HEK293 (cell line): ENCODE measurements around the gene ZNF540.

Source experiments
- GLI2 ChIP-seq: fragments of 450-650 bp; formaldehyde crosslinking; IDR thresholded peaks from 2 replicates; pipeline ENCODE4; 2017; ENCODE audit warnings: missing biosample characterization, missing genetic modification characterization, low read depth, borderline replicate concordance
- GLIS1 ChIP-seq: fragments of 450-650 bp; formaldehyde crosslinking; IDR thresholded peaks from 2 replicates; pipeline ENCODE4 v1.5.1; 2016; ENCODE audit warnings: missing biosample characterization, missing genetic modification characterization
- IKZF3 ChIP-seq: fragments of 450-650 bp; IDR thresholded peaks from 2 replicates; pipeline ENCODE4 v1.5.0; 2018; ENCODE audit warnings: missing biosample characterization, mild to moderate bottlenecking, missing genetic modification characterization, moderate library complexity
- KLF10 ChIP-seq: fragments of 450-650 bp; IDR thresholded peaks from 2 replicates; pipeline ENCODE4 v1.5.1; 2018; ENCODE audit warnings: missing biosample characterization, mild to moderate bottlenecking, missing genetic modification characterization
- ZFHX2 ChIP-seq: fragments of 450-650 bp; formaldehyde crosslinking; conservative IDR thresholded peaks from 2 replicates; pipeline ENCODE4 v1.5.1; 2016; ENCODE audit warnings: missing biosample characterization, missing genetic modification characterization
- ZNF132 ChIP-seq: fragments of 450-650 bp; formaldehyde crosslinking; IDR thresholded peaks from 2 replicates; pipeline ENCODE4 v1.5.1; 2017; ENCODE audit warnings: missing biosample characterization, missing genetic modification characterization, borderline replicate concordance
- ZNF174 ChIP-seq: fragments of 450-650 bp; formaldehyde crosslinking; IDR thresholded peaks from 2 replicates; pipeline ENCODE4 v1.5.0; 2017; ENCODE audit warnings: missing biosample characterization, mild to moderate bottlenecking, missing genetic modification characterization
- ZNF19 ChIP-seq: fragments of 450-650 bp; formaldehyde crosslinking; IDR thresholded peaks from 2 replicates; pipeline ENCODE4; 2016; ENCODE audit warnings: missing biosample characterization, missing genetic modification characterization, low read depth
- ZNF223 ChIP-seq: fragments of 450-650 bp; formaldehyde crosslinking; IDR thresholded peaks from 2 replicates; pipeline ENCODE4 v1.5.1; 2016; ENCODE audit warnings: missing biosample characterization, missing genetic modification characterization
- ZNF248 ChIP-seq: fragments of 450-650 bp; formaldehyde crosslinking; IDR thresholded peaks from 2 replicates; pipeline ENCODE4 v1.5.1; 2017; ENCODE audit warnings: missing biosample characterization, missing genetic modification characterization
- ZNF266 ChIP-seq: fragments of 450-650 bp; formaldehyde crosslinking; IDR thresholded peaks from 2 replicates; pipeline ENCODE4 v1.5.1; 2016; ENCODE audit warnings: missing biosample characterization, missing genetic modification characterization, low read depth
- ZNF391 ChIP-seq: fragments of 450-650 bp; formaldehyde crosslinking; IDR thresholded peaks from 2 replicates; pipeline ENCODE4 v1.5.1; 2016; ENCODE audit warnings: low read depth, missing biosample characterization, missing genetic modification characterization, borderline replicate concordance
- ZNF571 ChIP-seq: fragments of 450-650 bp; formaldehyde crosslinking; IDR thresholded peaks from 2 replicates; pipeline ENCODE4 v1.5.0; 2017; ENCODE audit warnings: missing biosample characterization, missing genetic modification characterization
- ZNF677 ChIP-seq: fragments of 450-650 bp; IDR thresholded peaks from 2 replicates; pipeline ENCODE4 v1.5.0; 2018; ENCODE audit warnings: missing biosample characterization, mild to moderate bottlenecking, missing genetic modification characterization, moderate library complexity
- ZNF747 ChIP-seq: fragments of 450-650 bp; formaldehyde crosslinking; IDR thresholded peaks from 2 replicates; pipeline ENCODE4 v1.5.1; 2016; ENCODE audit warnings: missing biosample characterization, missing genetic modification characterization
- ZNF791 ChIP-seq: fragments of 450-650 bp; formaldehyde crosslinking; IDR thresholded peaks from 2 replicates; pipeline ENCODE4 v1.5.1; 2016; ENCODE audit warnings: missing biosample characterization, missing genetic modification characterization
- TF ChIP-seq, protein P1 (sequence below): fragments of 450-650 bp; formaldehyde crosslinking; IDR thresholded peaks from 2 replicates; pipeline ENCODE4 v1.5.1; 2016; ENCODE audit warnings: missing biosample characterization, missing genetic modification characterization, borderline replicate concordance
- TF ChIP-seq, protein P2 (sequence below): fragments of 450-650 bp; formaldehyde crosslinking; optimal IDR thresholded peaks from 2 replicates; pipeline ENCODE3; 2016; ENCODE audit warnings: missing biosample characterization, mild to moderate bottlenecking, missing genetic modification characterization
- TF ChIP-seq, protein P3 (sequence below): fragments of 450-650 bp; IDR thresholded peaks from 2 replicates; pipeline ENCODE4 v1.5.1; 2018; ENCODE audit warnings: missing biosample characterization, missing genetic modification characterization
- TF ChIP-seq, protein P4 (sequence below): fragments of 450-650 bp; formaldehyde crosslinking; IDR thresholded peaks from 2 replicates; pipeline ENCODE4 v1.5.1; 2017; ENCODE audit warnings: missing biosample characterization, mild to moderate bottlenecking, missing genetic modification characterization, moderate library complexity
- TF ChIP-seq, protein P5 (sequence below): fragments of 450-650 bp; formaldehyde crosslinking; IDR thresholded peaks from 2 replicates; pipeline ENCODE4 v1.5.1; 2017; ENCODE audit warnings: missing biosample characterization, missing genetic modification characterization
- TF ChIP-seq, protein P6 (sequence below): fragments of 450-650 bp; formaldehyde crosslinking; IDR thresholded peaks from 2 replicates; pipeline ENCODE4 v1.5.1; 2016; ENCODE audit warnings: missing biosample characterization, missing genetic modification characterization
- TF ChIP-seq, protein P7 (sequence below): fragments of 450-650 bp; formaldehyde crosslinking; IDR thresholded peaks from 2 replicates; pipeline ENCODE4 v1.5.1; 2016; ENCODE audit warnings: missing biosample characterization, missing genetic modification characterization

The ZNF540 gene

DNA sequence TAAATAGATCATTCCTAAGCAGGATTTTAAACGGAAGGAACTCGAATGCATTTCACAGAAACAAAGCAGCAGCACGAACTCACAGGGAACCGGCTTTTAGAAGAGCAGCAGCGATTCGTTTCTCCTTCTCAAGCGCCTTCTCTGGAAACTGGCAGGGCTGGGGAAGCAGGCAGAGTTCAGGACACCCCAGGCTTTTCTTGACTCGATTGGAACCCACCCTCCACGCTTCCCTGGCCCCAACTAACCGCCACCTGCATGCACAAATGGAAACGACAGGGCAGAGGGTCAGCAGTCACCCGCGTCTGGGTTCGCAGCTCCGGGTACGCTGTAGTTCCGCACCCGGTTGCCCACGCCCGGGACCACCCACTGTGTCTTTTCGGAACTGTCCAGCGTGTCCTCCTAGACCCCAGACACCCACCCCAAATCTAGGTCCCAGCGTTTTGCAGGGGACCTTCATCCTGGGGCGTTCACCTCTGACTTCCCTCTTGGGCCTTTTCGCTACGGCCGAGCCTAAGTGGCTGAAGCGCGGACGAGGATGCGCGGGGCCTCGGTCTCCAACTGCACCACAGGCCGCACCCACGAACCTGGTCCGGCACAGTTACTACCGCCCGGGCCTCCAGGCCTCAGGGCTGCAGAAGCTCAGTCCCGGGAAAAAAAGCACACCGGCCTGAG lies 60.1 kb downstream of the ZNF540 start (continued):
- TF ChIP-seq ZNF266 (tag by site-specific recombination) (no peak), ZNF174 (tag by site-specific recombination) (no peak), ZFHX2 (peak; percentile 81), ZNF391 (tag by site-specific recombination) (peak; percentile 40; the same call in 1 of the 2 replicates), ZNF677 (no peak), KLF10 (tag by site-specific recombination) (no peak), GLIS1 (no peak), ZNF132 (tag by site-specific recombination) (no peak), ZNF248 (peak; percentile 77; the same call in 1 of the 2 replicates), ZNF747 (no peak), ZNF571 (no peak), ZNF791 (tag by site-specific recombination) (peak; percentile 31; the same call in 1 of the 2 replicates), ZNF19 (peak; percentile 55; the same call in 1 of the 2 replicates), ZNF223 (tag by site-specific recombination) (peak; percentile 48; the same call in 1 of the 2 replicates), GLI2 (tag by site-specific recombination) (no peak), IKZF3 (tag by site-specific recombination) (no peak)
- TF ChIP-seq, protein P1, sequence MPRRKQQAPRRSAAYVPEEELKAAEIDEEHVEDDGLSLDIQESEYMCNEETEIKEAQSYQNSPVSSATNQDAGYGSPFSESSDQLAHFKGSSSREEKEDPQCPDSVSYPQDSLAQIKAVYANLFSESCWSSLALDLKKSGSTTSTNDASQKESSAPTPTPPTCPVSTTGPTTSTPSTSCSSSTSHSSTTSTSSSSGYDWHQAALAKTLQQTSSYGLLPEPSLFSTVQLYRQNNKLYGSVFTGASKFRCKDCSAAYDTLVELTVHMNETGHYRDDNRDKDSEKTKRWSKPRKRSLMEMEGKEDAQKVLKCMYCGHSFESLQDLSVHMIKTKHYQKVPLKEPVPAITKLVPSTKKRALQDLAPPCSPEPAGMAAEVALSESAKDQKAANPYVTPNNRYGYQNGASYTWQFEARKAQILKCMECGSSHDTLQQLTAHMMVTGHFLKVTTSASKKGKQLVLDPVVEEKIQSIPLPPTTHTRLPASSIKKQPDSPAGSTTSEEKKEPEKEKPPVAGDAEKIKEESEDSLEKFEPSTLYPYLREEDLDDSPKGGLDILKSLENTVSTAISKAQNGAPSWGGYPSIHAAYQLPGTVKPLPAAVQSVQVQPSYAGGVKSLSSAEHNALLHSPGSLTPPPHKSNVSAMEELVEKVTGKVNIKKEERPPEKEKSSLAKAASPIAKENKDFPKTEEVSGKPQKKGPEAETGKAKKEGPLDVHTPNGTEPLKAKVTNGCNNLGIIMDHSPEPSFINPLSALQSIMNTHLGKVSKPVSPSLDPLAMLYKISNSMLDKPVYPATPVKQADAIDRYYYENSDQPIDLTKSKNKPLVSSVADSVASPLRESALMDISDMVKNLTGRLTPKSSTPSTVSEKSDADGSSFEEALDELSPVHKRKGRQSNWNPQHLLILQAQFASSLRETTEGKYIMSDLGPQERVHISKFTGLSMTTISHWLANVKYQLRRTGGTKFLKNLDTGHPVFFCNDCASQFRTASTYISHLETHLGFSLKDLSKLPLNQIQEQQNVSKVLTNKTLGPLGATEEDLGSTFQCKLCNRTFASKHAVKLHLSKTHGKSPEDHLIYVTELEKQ (tag by site-specific recombination): no peak; the same call in 1 of the 2 replicates
- TF ChIP-seq, protein P2, sequence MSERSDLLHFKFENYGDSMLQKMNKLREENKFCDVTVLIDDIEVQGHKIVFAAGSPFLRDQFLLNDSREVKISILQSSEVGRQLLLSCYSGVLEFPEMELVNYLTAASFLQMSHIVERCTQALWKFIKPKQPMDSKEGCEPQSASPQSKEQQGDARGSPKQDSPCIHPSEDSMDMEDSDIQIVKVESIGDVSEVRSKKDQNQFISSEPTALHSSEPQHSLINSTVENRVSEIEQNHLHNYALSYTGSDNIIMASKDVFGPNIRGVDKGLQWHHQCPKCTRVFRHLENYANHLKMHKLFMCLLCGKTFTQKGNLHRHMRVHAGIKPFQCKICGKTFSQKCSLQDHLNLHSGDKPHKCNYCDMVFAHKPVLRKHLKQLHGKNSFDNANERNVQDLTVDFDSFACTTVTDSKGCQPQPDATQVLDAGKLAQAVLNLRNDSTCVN (tag by site-specific recombination): peak; percentile 49
- TF ChIP-seq, protein P3, sequence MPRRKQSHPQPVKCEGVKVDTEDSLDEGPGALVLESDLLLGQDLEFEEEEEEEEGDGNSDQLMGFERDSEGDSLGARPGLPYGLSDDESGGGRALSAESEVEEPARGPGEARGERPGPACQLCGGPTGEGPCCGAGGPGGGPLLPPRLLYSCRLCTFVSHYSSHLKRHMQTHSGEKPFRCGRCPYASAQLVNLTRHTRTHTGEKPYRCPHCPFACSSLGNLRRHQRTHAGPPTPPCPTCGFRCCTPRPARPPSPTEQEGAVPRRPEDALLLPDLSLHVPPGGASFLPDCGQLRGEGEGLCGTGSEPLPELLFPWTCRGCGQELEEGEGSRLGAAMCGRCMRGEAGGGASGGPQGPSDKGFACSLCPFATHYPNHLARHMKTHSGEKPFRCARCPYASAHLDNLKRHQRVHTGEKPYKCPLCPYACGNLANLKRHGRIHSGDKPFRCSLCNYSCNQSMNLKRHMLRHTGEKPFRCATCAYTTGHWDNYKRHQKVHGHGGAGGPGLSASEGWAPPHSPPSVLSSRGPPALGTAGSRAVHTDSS (tag by site-specific recombination): no peak
- TF ChIP-seq, protein P4, sequence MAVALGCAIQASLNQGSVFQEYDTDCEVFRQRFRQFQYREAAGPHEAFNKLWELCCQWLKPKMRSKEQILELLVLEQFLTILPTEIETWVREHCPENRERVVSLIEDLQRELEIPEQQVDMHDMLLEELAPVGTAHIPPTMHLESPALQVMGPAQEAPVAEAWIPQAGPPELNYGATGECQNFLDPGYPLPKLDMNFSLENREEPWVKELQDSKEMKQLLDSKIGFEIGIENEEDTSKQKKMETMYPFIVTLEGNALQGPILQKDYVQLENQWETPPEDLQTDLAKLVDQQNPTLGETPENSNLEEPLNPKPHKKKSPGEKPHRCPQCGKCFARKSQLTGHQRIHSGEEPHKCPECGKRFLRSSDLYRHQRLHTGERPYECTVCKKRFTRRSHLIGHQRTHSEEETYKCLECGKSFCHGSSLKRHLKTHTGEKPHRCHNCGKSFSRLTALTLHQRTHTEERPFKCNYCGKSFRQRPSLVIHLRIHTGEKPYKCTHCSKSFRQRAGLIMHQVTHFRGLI (tag by site-specific recombination): no peak
- TF ChIP-seq, protein P5, sequence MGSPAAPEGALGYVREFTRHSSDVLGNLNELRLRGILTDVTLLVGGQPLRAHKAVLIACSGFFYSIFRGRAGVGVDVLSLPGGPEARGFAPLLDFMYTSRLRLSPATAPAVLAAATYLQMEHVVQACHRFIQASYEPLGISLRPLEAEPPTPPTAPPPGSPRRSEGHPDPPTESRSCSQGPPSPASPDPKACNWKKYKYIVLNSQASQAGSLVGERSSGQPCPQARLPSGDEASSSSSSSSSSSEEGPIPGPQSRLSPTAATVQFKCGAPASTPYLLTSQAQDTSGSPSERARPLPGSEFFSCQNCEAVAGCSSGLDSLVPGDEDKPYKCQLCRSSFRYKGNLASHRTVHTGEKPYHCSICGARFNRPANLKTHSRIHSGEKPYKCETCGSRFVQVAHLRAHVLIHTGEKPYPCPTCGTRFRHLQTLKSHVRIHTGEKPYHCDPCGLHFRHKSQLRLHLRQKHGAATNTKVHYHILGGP: peak; percentile 36; the same call in 1 of the 2 replicates
- TF ChIP-seq, protein P6, sequence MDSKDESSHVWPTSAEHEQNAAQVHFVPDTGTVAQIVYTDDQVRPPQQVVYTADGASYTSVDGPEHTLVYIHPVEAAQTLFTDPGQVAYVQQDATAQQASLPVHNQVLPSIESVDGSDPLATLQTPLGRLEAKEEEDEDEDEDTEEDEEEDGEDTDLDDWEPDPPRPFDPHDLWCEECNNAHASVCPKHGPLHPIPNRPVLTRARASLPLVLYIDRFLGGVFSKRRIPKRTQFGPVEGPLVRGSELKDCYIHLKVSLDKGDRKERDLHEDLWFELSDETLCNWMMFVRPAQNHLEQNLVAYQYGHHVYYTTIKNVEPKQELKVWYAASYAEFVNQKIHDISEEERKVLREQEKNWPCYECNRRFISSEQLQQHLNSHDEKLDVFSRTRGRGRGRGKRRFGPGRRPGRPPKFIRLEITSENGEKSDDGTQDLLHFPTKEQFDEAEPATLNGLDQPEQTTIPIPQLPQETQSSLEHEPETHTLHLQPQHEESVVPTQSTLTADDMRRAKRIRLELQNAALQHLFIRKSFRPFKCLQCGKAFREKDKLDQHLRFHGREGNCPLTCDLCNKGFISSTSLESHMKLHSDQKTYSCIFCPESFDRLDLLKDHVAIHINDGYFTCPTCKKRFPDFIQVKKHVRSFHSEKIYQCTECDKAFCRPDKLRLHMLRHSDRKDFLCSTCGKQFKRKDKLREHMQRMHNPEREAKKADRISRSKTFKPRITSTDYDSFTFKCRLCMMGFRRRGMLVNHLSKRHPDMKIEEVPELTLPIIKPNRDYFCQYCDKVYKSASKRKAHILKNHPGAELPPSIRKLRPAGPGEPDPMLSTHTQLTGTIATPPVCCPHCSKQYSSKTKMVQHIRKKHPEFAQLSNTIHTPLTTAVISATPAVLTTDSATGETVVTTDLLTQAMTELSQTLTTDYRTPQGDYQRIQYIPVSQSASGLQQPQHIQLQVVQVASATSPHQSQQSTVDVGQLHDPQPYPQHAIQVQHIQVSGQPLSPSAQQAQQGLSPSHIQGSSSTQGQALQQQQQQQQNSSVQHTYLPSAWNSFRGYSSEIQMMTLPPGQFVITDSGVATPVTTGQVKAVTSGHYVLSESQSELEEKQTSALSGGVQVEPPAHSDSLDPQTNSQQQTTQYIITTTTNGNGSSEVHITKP (tag by site-specific recombination): peak; percentile 65
- TF ChIP-seq, protein P7, sequence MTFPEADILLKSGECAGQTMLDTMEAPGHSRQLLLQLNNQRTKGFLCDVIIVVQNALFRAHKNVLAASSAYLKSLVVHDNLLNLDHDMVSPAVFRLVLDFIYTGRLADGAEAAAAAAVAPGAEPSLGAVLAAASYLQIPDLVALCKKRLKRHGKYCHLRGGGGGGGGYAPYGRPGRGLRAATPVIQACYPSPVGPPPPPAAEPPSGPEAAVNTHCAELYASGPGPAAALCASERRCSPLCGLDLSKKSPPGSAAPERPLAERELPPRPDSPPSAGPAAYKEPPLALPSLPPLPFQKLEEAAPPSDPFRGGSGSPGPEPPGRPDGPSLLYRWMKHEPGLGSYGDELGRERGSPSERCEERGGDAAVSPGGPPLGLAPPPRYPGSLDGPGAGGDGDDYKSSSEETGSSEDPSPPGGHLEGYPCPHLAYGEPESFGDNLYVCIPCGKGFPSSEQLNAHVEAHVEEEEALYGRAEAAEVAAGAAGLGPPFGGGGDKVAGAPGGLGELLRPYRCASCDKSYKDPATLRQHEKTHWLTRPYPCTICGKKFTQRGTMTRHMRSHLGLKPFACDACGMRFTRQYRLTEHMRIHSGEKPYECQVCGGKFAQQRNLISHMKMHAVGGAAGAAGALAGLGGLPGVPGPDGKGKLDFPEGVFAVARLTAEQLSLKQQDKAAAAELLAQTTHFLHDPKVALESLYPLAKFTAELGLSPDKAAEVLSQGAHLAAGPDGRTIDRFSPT (tag by site-specific recombination): peak; percentile 82; the same call in 1 of the 2 replicates
